NCI-H82 treated with DMSO at 0.1 percent for 48 hours (cell line): ENCODE results near the gene MRPL14.
"Not testable (repeated sequence)": the region's sequence is repeated elsewhere in the genome, so short reads cannot be mapped to it uniquely, and the experiment has no call there.

ENCODE experiments used
- DNase-seq: peaks from one replicate; lab custom pipeline; 2025; ENCODE audit not compliant: unreplicated experiment; lab: John Stamatoyannopoulos, UW

Gene MRPL14

DNA sequence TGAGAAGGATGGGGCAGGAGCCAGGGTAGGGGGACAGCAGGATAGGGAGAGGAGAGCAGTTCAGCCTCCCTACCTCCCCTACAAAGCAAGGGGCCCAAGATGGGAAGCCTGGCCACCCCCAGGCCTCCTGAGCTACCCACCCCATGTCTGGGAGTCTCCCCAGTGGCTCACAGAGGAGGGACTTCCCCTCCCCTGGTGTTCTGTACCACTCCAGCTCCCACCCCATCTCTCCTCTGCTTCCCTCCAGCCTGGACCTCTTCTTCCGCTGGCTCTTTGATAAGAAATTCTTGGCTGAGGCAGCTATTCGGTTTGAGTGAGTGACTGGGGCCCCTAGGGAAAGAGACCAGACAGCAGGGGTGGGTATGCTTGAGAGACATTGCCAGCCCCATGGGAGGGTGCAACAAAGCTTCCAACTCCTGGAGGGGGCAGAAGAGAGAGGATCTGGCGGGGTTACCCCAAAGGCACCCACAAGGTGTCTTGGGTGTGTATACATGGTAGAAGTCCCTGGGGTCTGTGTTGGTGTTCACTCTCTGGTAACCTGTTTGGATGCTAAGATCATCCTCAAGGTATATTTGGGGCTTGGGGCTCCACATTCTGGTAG lies 23.2 kb upstream of the MRPL14 start:
- no peak for DNase-seq

DNA sequence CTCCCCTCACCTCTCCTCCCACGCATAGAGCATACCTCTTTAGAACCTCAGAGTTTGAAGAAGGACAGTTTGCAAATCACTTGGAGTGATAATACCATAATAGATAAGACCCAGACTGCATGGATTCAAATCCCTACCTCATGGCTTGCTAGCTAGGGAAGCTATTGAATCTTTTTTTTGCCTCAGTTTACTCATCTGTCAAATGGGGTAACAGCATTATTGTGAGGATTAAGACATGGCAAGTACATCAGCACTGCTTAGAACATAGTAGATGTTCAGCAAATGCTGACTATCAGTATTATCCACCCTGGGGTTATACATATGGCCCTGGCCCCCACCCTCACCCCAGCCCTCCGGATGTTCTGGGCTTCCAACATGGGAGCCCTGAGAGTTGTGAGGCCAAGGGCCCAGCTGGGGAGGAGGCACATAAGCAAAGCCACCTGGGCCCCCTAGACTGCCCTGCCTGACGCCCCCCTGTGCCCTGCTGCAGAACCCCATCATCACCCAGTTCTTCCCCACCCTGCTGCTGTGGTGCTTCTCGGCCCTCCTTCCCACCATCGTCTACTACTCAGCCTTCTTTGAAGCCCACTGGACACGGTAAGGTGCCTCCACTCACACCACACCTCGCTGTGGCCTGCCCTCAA lies 22.2 kb upstream of the MRPL14 start:
- DNase-seq: no peak

DNA sequence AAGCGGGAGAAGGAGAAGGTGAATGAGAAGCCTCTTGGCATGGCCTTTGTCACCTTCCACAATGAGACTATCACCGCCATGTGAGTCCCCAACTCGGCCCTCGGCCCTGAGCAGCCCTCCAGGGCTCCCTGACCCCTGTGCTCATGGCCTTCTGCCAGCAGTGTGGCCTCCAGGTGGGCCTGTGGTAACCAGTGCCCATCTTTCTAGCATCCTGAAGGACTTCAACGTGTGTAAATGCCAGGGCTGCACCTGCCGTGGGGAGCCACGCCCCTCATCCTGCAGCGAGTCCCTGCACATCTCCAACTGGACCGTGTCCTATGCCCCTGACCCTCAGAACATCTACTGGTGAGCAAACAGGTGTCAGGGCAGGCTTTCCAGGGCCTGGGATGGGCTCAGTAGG lies 21.1 kb upstream of the MRPL14 start:
- no peak for DNase-seq

DNA sequence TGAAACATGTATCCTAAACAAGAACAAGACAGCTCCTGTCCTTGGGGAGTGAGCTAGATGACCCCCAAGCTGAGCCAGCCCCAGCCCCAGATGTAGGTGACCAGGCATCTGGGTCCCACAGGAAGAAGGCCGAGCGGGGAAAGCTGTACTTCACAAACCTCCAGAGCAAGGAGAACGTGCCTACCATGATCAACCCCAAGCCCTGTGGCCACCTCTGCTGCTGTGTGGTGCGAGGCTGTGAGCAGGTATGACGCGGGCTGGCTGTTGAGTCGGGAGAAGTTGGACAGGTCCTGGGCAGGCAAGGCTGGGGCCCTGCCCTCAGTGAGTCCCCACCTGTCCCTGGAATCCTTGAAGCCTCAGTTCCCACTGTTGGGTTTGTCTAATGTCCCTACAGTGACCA lies 20.0 kb upstream of the MRPL14 start:
- no peak for DNase-seq

DNA sequence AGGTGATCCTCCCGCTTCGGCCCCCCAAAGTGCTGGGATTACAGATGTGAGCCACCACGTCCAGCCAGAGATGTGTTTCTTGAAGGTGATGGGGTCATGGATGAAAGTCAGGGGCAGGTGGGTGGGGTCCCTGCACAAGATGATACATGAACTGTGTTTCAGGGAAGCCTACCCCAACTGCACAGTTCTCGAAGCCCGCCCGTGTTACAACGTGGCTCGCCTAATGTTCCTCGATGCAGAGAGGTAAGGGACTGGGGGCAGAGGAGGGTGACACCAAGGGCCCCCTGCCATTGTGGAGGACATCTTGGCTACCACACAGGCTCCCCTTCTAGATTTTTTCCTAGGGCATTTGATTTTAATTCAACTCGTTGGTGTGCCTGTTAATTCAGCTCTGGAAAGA lies 19.4 kb upstream of the MRPL14 start:
- DNase-seq: no peak

DNA sequence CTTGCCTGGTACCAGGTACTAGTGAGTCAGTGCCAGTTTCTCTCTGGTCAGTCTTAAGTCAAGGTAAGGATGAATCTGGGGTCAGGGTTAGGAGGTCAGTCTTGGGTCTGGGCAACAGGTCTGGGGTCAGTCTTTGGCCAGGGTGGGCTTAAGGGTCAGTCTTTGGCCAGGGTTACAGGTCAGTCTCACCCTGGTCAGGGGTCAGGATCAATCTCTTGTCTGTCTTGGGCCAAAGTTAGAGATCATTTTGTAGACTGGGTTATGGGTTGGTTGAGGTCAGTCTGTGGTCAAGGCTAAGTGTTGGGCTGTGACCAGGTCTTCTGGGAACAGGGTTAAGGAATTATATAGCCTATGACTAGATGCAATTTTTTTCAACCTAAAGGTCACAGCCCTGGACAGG lies 18.6 kb upstream of the MRPL14 start:
- DNase-seq: no peak

DNA sequence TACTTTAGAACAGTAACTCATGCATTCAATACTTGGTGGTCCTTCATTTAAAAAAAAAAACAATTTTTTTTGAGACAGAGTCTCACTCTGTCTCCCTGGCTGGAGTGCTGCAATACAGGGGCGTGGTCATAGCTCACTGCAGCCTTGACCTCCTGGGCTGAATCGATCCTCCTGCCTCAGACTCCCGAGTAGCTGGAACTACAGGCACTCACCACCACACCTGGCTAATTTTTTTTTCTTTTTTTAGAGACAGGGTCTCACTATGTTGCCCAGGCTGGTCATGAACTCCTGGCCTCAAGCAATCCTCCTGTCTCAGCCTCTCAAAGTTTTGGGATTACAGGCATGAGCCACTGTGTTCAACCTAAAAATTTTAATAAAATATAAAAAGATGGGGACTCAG lies 17.3 kb upstream of the MRPL14 start:
- DNase-seq: not testable (repeated sequence)

DNA sequence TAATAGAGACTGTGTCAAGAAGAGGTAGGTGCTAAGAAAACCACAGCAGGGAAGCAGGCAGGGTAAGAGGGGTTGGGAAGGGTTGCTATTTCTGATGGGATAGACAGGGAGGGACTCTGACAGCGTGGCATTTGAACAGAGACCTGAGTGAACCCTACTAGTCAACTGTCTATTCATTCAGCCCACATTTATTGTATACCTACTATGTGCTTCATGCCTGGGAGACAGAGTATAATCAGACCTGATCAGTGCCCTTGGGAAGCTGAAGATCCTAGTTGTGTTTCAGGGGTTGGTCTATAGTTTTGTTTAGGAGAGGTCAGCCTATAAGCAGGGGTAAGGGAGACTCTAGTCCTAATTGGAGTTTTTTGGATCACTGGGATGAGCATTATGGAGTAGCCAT lies 16.5 kb upstream of the MRPL14 start:
- no peak for DNase-seq

DNA sequence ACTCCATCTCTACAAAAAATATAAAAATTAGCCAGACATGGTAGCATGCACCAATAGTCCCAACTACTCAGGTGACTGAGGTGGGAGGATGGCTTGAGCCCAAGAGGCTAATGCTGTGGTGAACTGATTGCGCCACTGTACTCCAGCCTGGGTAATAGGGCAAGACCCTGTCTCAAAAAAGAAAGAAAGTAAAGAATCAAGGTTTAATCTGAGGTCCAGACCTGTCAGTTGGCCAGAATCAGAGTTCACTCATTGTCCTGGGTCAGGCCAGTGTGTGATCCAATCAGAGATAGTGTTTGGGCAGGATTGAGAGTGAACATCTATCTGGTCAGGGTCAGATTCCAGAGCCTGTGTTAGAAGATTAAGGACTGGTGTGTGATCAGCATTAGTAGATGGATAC lies 15.6 kb upstream of the MRPL14 start:
- DNase-seq: no peak

DNA sequence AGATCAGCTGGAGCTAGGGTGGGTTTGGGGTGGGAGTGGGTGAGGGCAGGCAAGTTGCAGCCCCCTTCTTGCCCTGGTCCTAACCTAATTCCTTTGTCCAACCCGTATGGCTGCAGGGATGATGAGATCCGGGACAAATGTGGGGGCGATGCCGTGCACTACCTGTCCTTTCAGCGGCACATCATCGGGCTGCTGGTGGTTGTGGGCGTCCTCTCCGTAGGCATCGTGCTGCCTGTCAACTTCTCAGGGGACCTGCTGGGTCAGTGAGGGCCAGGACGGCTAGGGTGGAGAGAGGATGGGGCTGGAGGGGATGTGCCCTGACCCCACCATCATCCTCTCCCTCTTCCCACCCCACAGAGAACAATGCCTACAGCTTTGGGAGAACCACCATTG lies 12.1 kb upstream of the MRPL14 start:
- no peak for DNase-seq

DNA sequence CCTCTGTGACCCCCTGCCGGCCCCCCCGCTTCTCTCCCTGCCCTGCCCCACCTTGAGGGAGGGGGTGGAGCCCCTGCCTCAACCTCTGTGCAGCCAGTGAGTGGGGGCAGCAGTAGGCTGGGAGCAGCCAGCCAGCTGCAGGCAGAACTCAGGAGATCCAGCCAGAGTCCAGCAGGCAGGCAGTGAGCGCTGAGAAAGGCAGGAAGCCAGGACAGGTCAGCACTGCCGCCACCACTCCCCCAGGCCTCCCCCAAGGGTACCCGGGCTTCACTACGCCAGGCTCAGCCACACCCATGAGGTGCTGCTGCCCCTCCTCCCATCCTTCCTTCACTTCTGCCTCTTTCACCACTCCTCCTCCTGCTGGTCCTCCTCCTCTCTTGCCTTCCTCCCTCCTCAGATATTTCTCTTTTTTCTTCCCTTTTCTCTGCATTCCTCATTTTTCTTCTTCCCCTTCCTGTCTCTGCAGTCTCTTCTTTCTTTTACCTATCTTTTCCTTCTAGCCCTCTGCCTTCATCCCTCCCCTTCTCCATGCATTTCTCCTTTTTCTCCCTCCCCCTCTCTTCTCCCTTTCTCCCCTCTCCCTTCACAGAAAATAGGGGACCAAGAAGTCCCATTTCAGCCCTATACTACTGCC lies 11.6 kb upstream of the MRPL14 start:
- no peak for DNase-seq

DNA sequence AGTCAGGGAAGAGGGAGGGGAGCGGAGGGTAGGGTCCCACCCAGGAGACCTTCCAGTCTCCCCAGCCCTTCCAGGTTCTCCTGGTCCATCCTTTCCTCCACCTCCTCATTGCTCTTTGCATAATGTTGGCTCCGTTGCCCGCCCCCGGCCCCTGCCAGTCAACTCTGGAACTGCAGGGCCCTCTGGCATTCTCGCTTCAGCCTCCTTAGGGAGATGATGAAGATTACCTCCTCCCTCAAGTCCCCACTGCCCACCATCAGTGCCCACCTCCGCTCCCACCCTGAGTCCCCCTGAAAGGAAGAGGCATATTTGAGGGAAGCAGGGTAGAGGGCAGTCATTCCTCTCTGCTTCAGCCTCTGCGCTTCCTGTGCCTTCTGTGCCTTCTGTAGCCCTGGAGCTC lies 8.6 kb upstream of the MRPL14 start:
- no peak for DNase-seq

DNA sequence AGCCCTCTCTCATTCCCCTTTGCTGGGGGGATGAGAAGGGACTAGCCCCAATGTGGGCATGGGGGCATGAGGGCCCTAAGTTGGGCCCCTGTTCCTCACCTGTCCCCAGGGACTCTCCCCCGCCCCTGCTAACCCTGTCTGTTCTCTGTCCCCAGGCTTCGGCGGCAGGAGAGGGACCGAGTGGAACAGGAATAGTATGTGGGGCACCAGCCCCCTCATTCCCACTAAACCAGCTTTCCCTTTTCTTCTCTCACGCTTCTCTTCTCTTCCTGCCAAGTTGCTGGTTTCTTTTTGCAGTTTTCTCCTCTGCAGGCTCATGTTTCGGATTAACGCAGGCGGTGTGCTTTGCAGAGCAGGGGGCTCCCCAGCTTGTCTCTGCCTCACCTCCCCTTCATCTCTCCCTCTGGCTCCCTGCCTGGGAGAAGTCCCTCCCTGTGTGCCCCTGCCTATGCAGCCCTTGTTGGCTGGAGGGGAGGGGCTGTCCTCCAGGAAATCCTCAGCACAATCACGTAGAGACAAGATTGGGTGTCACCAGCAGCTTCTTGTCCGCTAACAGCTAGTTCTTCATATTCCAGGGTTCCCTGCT lies 8.0 kb upstream of the MRPL14 start:
- DNase-seq: no peak

DNA sequence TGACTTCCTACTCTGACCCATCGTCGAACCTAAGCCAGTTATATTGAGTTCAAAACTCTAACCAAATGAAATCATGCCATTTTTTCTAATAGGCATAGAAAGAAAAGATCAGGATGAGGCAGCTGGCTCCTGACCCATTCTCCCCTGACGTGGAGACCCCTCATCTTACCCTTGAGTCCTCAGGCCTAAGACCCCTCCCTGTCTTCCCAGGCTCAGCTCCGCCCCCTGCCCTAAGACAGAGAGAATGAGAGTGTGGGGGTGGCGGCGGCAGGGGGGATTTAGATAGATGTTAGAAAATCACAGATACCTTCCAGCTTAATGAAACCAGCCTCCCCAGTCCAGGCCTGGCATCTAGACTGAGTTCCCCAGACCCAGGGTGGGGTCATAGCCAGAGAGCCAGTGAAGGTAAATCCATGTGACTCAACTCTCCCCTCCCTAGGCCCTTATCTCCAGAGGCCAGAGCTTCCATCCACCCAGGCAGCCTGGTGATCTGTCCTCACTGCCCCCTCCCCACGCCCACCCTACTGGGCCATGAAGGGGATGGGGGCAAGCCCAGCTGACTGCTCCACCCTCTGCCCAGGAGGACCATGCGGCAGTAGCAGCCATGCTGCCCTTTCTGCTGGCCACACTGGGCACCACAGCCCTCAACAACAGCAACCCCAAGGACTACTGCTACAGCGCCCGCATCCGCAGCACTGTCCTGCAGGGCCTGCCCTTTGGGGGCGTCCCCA lies 6.9 kb upstream of the MRPL14 start:
- no peak for DNase-seq

DNA sequence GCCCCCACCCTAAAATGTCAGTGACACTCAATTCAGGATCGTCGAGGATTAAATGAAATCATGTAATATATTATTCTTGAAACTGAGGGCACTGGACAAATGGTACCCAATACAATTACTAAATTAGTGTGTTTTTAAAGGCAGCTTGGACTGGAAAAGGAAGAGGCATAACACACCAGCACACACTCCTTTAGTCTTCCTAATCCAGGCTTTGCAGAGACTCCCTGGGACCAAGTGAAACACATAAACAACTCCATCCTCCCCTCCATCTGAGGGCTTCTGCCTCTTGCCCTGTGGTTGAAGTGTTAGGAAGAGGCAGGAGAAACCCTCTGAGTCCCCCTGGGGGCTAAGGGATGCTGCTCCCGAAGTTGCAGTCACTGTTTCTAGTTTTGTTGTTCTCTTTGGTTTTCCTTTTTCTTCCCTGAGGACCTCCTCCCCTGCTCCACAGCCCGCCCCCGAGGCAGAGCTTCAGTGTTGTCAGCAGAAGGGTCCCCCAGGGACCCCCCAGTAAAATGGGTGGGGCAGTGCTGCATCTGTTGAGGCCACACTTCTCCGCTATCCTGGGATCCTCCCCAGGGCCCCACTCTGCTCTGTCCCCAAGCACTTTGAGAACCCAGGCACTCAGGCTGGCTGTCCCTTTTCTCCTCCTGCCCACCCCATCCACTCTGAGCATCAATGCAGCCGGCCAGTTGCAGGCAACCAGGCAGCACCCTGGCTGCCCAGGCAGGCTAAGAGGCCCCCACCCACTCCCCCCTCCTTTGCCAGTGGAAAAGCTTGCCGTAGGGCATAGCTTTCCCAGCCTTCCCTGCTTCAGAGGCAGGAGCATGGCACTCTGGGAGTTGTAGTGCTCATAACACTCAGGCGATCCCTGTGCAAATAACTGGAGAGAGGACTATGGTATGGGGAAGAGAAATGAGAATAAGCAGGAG lies 6.0 kb upstream of the MRPL14 start:
- DNase-seq: peak; percentile 28

DNA sequence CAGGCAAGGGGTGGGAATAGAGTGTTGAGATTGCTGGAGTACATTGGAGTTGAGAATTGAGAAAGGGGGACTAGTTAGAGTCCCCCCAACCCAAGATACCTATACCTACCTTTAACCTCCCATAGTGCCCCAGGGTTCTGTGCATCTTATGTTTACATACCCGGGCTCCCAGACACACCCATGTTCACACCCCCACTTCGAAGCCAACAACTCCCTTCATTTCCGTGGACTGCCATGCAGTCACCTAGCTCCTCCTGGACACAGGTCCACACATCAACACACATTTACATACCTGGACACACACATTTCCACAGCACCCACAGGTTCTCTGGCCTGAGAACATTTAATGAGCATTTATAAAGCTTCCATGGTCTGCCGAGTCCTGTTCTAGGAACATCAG lies 5.2 kb upstream of the MRPL14 start:
- DNase-seq: no peak

DNA sequence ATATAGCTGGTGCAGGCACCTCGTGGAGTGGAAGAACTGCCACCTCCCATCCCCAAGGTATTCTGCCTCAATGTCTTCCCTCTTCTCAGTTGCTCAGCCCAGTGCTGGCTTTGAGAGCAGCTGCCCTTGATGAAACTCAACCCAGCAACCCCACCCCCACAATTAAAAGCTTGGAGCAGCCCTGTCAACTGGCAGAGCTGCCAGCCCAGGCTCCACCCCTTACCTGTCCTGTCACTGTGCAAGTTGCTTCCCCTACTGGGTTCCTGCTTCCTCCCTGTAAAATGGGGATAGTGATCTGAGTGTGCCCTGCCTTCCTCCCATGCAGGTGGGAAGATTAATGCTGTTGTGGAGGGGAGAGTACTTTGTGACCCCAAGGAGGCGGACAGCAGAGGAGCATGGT lies 4.6 kb upstream of the MRPL14 start:
- no peak for DNase-seq

DNA sequence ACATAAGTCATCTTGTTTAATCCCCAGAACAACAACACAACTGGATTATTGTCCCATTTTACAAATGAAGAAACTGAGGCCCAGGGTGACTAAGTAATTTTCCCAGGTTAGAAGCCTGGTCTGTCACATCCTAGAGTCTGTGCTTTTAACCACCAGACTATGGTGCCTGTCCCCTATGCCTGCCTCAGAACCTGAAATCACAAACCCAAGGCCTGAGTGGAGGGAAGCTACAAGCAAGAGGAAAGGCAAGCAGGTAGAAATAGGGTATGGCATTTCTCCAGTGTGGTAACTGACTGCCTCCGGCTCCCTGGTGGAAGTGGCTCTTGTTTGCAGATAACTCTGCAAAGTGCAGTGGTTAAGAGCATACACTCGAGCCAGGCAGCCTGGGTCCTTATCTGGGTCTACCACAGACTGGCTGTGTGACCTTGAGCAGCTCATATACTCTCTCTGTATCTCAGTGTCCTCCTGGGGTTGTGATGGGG lies 2.6 kb upstream of the MRPL14 start:
- DNase-seq: no peak

DNA sequence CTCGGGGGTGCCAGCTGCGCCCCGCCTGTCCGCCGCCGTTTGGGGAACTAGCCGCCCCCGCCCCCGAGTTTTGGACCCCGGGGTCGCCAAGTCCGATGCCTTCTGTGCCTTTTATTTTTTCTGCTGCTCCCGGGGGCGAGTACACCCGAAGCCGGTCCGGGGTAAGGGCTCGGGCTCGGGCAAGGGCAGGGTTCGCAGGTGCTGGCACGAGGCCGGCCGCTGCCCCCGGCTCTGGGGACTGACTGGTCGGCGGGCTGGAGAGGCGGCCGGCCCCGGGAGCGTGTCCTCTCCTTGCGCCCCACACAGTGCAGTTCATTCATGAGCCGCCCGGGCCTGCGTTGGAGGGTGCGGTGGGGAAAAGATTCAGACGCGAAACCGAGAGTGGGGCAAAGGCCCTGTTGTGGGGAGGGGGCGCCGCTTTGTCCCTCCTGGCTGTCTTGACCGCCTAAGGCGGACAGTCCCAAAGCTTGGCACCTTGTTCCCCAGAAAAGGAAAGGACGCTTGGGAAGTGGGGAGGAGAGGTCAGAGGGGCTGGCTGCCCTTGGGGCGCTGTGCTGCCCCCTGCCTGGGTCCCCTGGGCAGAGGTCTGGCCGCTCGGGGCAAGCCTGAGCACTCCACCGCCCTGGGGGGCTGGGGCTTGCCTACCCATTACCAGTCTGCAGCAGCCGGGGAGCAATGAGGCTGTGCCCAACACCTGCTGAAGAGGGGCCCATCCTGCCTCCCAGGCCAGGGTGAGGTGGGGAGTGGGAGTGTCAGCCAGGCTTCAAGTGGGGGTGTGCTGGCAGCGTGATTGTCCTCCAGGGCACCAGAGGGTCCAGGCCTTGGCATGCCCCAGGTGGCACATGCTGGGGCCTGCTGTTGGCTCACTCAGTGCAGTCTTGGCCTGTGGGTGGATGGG lies 1.0 kb upstream of the MRPL14 start:
- DNase-seq: no peak
